ENCODE data around the gene CDH15. TPM values are rescaled to one million over a fixed set of nuclear protein-coding genes. Genes with fewer than 3 reads are reported as not detected.

CDH15 gene
- total RNA-seq, 2 donors from 2014 or later, result 0.64 to 2.7 TPM

- DNase-seq (ENCODE audit: low spot score), result no peak
- Histone ChIP-seq H3K4me3 (no peak overlapping the region), H3K27ac (no peak overlapping the region), H3K27me3 (replicated peaks; ENCODE audit: insufficient read depth) (no peaks in the 10 kb centered on the region), H3K36me3 (no peaks in the 10 kb centered on the region), H3K4me1 (replicated peaks) (no peaks in the 10 kb centered on the region), H3K9me3 (no peaks in the 10 kb centered on the region)
- TF ChIP-seq CTCF (IDR thresholded peaks at IDR 0.05) (no peak), POLR2AphosphoS5 (IDR thresholded peaks at IDR 0.05) (no peak), POLR2A (IDR thresholded peaks at IDR 0.05) (no peak)
- WGBS, result 92% methylated on average over 22 of the region's 22 CpGs
- intact Hi-C loops (cut with DNase I), result no loop called here
Measured at GRCh38 chr16:89143911-89144675, 27.5 kb upstream of the CDH15 start.

GRCh38 chr16:89144681-89145080 lies 26.9 kb upstream of the CDH15 start:
- no peaks in the 10 kb centered on the region for H3K27me3 ChIP-seq (replicated peaks; ENCODE audit: insufficient read depth)
- no peaks in the 10 kb centered on the region for H3K36me3 ChIP-seq
- intact Hi-C loops (cut with DNase I), result no loop called here
- DNase-seq (ENCODE audit: low spot score), result no peak
- no peak overlapping the region for H3K4me3 ChIP-seq
- 83% methylated on average over 6 of the region's 6 CpGs for WGBS
- no peaks in the 10 kb centered on the region for H3K9me3 ChIP-seq
- TF ChIP-seq POLR2A (IDR thresholded peaks at IDR 0.05) (no peak), CTCF (IDR thresholded peaks at IDR 0.05) (no peak), POLR2AphosphoS5 (IDR thresholded peaks at IDR 0.05) (no peak)
- no peaks in the 10 kb centered on the region for H3K4me1 ChIP-seq (replicated peaks)
- no peak overlapping the region for H3K27ac ChIP-seq

GRCh38 chr16:89145406-89146161 lies 26.0 kb upstream of the CDH15 start:
- no peaks in the 10 kb centered on the region for H3K9me3 ChIP-seq
- 97% methylated on average over 22 of the region's 25 CpGs for WGBS
- H3K36me3 ChIP-seq, result no peaks in the 10 kb centered on the region
- intact Hi-C loops (cut with DNase I), result no loop called here
- TF ChIP-seq POLR2AphosphoS5 (IDR thresholded peaks at IDR 0.05) (no peak), CTCF (IDR thresholded peaks at IDR 0.05) (no peak), POLR2A (IDR thresholded peaks at IDR 0.05) (no peak)
- H3K4me3 ChIP-seq, result no peak overlapping the region
- H3K27me3 ChIP-seq (replicated peaks; ENCODE audit: insufficient read depth), result no peaks in the 10 kb centered on the region
- no peaks in the 10 kb centered on the region for H3K4me1 ChIP-seq (replicated peaks)
- no peak overlapping the region for H3K27ac ChIP-seq
- no peak for DNase-seq (ENCODE audit: low spot score)

- Histone ChIP-seq H3K4me3 (no peak overlapping the region), H3K27ac (no peak overlapping the region), H3K4me1 (replicated peaks) (no peaks in the 10 kb centered on the region), H3K36me3 (no peaks in the 10 kb centered on the region), H3K27me3 (replicated peaks; ENCODE audit: insufficient read depth) (no peaks in the 10 kb centered on the region), H3K9me3 (no peaks in the 10 kb centered on the region)
- intact Hi-C loops (cut with DNase I), result no loop called here
- 97% methylated on average over 21 of the region's 21 CpGs for WGBS
- DNase-seq (ENCODE audit: low spot score), result no peak
- TF ChIP-seq POLR2A (IDR thresholded peaks at IDR 0.05), result no peak
- TF ChIP-seq CTCF (IDR thresholded peaks at IDR 0.05), result no peak
- no peak for TF ChIP-seq POLR2AphosphoS5 (IDR thresholded peaks at IDR 0.05)
Measured at GRCh38 chr16:89146211-89147005, 25.1 kb upstream of the CDH15 start.
